KMS-11 (cell line): Measurements from ENCODE around the gene MAPK8IP3.

Experiments
- H2AFZ ChIP-seq: fragments of 200-600 bp; sonication (generic); 2 replicates; pipeline ENCODE4 v1.6.1; 2016; ENCODE audit warnings: antibody characterized with exemption, mixed run types, low read depth
- H3K27ac ChIP-seq: fragments of 200-600 bp; sonication (generic); 2 replicates; pipeline ENCODE4 v1.6.1; 2016; ENCODE audit warnings: mild to moderate bottlenecking, mixed run types
- H3K27me3 ChIP-seq: fragments of 200-600 bp; sonication (generic); 2 replicates; pipeline ENCODE4 v1.6.1; 2017; ENCODE audit warnings: mild to moderate bottlenecking, low read depth, mixed run types, moderate library complexity; ENCODE audit not compliant: insufficient read depth
- H3K36me3 ChIP-seq: fragments of 200-600 bp; sonication (generic); 2 replicates; pipeline ENCODE4 v1.6.1; 2017; ENCODE audit warnings: mild to moderate bottlenecking, mixed run types; ENCODE audit not compliant: insufficient read depth
- H3K4me1 ChIP-seq: fragments of 200-600 bp; sonication (generic); 2 replicates; pipeline ENCODE4 v1.6.1; 2016; ENCODE audit warnings: mild to moderate bottlenecking, low read depth, mixed run types; ENCODE audit not compliant: poor library complexity, severe bottlenecking
- H3K4me2 ChIP-seq: fragments of 200-600 bp; sonication (generic); 2 replicates; pipeline ENCODE4 v1.7.0; 2016; ENCODE audit warnings: mild to moderate bottlenecking, mixed run types
- H3K4me3 ChIP-seq: fragments of 200-600 bp; sonication (generic); IDR thresholded peaks from 2 replicates; pipeline ENCODE4 v1.6.1; 2017; ENCODE audit warnings: low read depth, low read length, mixed read lengths; ENCODE audit not compliant: insufficient read depth
- H3K79me2 ChIP-seq: fragments of 200-600 bp; sonication (generic); 2 replicates; pipeline ENCODE4 v1.6.1; 2016; ENCODE audit warnings: low read depth, mixed run types; ENCODE audit not compliant: insufficient read depth
- H3K9ac ChIP-seq: fragments of 200-600 bp; sonication (generic); 2 replicates; pipeline ENCODE4 v1.6.1; 2016; ENCODE audit warnings: mild to moderate bottlenecking, mixed run types
- H4K20me1 ChIP-seq: fragments of 200-600 bp; sonication (generic); 2 replicates; pipeline ENCODE4 v1.6.1; 2016; ENCODE audit warnings: mild to moderate bottlenecking, mixed run types; ENCODE audit not compliant: insufficient read depth
- CTCF ChIP-seq: fragments of 200-600 bp; sonication (generic); conservative IDR thresholded peaks from 2 replicates; pipeline ENCODE4 v1.6.1; 2017; ENCODE audit warnings: low read depth, mild to moderate bottlenecking, antibody characterized with exemption, low read length, moderate library complexity, mixed read lengths

The MAPK8IP3 gene

DNA sequence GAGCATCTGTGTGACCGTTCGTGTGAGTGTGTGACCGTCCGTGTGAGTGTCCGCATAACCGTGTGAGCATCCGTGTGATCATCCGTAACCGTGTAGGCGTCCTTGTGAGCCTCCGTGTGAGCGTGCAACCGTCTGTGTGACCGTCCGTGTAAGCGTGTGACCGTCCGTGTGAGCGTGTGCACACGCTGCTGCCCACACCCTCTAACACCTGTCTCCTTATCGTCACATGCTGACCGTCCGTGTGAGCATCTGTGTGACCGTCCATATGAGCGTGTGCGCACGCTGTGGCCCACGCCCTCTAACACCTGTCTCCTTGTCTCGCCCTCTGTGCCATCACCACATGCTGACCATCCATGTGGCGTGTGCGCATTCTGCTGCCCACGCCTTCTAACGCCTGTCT lies 34.2 kb downstream of the MAPK8IP3 start:
- Histone ChIP-seq H3K9ac (no peak overlapping the region), H3K4me2 (no peak overlapping the region), H3K4me1 (no peaks in the 10 kb centered on the region), H3K27me3 (no peaks in the 10 kb centered on the region), H3K36me3 (no peaks in the 10 kb centered on the region), H3K4me3 (no peak overlapping the region), H3K27ac (no peak overlapping the region), H4K20me1 (no peaks in the 10 kb centered on the region), H3K79me2 (no peaks in the 10 kb centered on the region), H2AFZ (no peak overlapping the region)
- no peak for TF ChIP-seq CTCF

DNA sequence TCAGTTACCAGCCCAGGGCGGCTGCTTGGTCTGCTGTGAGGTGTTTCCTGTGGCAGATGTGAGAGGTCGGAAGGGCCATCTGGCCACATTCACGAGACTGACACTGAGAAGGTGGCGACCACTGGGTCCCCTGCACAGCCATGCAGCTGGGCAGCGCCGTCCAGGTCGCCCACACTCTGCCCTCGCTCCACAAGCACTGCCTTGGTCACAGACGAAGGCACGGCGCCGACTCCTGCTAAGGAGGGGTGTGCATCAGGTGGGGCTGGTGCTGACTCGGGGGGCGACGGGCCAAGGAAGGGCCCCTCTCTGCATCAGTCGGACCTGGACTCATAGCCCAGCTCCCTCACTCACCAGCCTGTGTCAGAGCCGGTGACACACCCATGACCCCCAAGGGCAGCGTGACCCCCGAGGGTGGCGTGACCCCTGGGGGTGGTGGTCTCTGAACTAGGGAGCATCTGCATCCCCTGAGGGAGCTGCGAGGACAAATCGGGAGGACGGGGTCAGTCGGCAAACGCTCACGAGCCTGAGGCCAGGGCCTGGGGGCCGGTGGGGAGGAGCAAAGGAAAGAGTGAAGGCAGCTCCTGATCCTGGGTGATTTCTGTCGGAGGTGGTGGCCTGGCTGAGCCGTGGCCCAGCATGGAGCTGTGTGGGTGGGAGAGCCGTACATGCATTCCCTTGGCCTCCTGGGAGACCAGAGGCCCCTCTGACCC lies 34.9 kb downstream of the MAPK8IP3 start:
- Histone ChIP-seq H3K36me3 (no peaks in the 10 kb centered on the region), H4K20me1 (no peaks in the 10 kb centered on the region), H3K27me3 (no peaks in the 10 kb centered on the region), H3K27ac (no peak overlapping the region), H3K9ac (no peak overlapping the region), H3K79me2 (no peaks in the 10 kb centered on the region), H3K4me2 (no peak overlapping the region), H2AFZ (no peak overlapping the region), H3K4me1 (no peaks in the 10 kb centered on the region), H3K4me3 (no peak overlapping the region)
- TF ChIP-seq CTCF = no peak

DNA sequence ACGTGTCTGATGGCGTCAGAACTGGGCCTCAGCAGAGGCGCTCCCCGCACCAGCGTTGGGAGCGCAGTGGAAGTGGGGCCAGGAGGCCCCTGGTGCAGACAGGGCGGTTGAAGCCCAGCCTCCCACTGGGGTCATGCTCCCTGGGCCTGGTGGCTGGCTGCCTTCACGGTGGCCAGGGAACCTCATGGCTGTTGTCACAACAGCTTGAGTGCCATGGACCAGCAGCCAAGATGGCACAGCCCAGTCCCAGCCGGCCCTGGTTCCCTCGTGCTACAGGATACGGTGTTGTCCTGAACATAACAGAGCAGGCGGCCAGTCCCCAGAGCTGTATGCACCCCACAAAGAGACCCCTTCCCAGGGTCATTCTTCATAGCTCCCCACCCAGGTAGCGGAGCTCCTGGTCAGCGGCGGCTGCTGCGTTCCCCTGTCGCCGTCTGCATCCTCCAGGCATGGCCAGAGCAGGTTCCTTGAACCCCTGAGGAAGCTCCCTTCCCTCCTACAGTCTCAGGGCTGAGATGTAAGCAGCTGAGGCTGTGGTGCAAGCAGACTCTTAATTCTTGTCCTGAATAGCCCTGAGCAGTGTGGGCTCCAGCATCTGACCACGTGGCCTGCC lies 35.7 kb downstream of the MAPK8IP3 start:
- no peak overlapping the region for H3K9ac ChIP-seq
- no peak overlapping the region for H3K27ac ChIP-seq

More for the DNA sequence above, 35.7 kb downstream of the MAPK8IP3 start:
- Histone ChIP-seq H3K27me3 (no peaks in the 10 kb centered on the region), H3K36me3 (no peaks in the 10 kb centered on the region), H3K4me3 (no peak overlapping the region), H4K20me1 (no peaks in the 10 kb centered on the region), H3K79me2 (no peaks in the 10 kb centered on the region), H2AFZ (no peak overlapping the region), H3K4me1 (no peaks in the 10 kb centered on the region), H3K4me2 (no peak overlapping the region)
- TF ChIP-seq CTCF = no peak
